Fibroblast of lung (primary cell): ENCODE results near the gene SLC25A51. TPM values are rescaled to one million over a fixed set of nuclear protein-coding genes. Genes with fewer than 3 reads are reported as not detected.

Experiments
- DNase-seq, 2 donors: peaks; one replicate each; pipeline versions ENCODE4 v3.0.0 to v3.0.0-alpha.2; 2010; ENCODE audit warnings: low read depth in 2 of 2
- H2AFZ ChIP-seq: 2 replicates; pipeline ENCODE4 v1.5.1; 2012; ENCODE audit warnings: low read length, control low read depth, inconsistent platforms
- H3K27ac ChIP-seq: 2 replicates; pipeline ENCODE4 v1.5.1; 2011; ENCODE audit warnings: low read length, control low read depth; ENCODE audit not compliant: insufficient read depth
- H3K27me3 ChIP-seq: 2 replicates; pipeline ENCODE4 v1.5.1; 2011; ENCODE audit warnings: mild to moderate bottlenecking, low read length; ENCODE audit not compliant: control insufficient read depth, insufficient read depth
- H3K36me3 ChIP-seq: 2 replicates; pipeline ENCODE4 v1.5.1; 2011; ENCODE audit warnings: low read length; ENCODE audit not compliant: control insufficient read depth, insufficient read depth
- H3K4me1 ChIP-seq: 2 replicates; pipeline ENCODE4 v1.5.1; 2011; ENCODE audit warnings: low read length; ENCODE audit not compliant: control insufficient read depth, insufficient read depth; ENCODE audit errors: extremely low read depth
- H3K4me2 ChIP-seq: 2 replicates; pipeline ENCODE4 v1.5.1; 2011; ENCODE audit warnings: low read length, control low read depth; ENCODE audit not compliant: insufficient read depth; ENCODE audit errors: extremely low read depth
- H3K4me3 ChIP-seq, 4 experiments: fragments of 200-600 bp in 1 of 4; sonication (generic) in 1 of 4; replicated peaks in 1 of 4; 2 replicates each; pipeline ENCODE4 v1.5.1; 2011 to 2016; ENCODE audit warnings: low read length in 4 of 4, low read depth in 3 of 4, mild to moderate bottlenecking in 3 of 4, control low read depth in 2 of 4, inconsistent platforms in 1 of 4, mixed read lengths in 1 of 4; ENCODE audit not compliant: insufficient read depth in 1 of 4; ENCODE audit errors: control extremely low read depth in 1 of 4
- H3K79me2 ChIP-seq: 2 replicates; pipeline ENCODE4 v1.5.1; 2012; ENCODE audit warnings: mild to moderate bottlenecking, low read length, inconsistent platforms; ENCODE audit not compliant: control insufficient read depth, insufficient read depth
- H3K9ac ChIP-seq: 2 replicates; pipeline ENCODE4 v1.5.1; 2011; ENCODE audit warnings: mild to moderate bottlenecking, low read length, control low read depth; ENCODE audit not compliant: insufficient read depth
- H3K9me3 ChIP-seq: 2 replicates; pipeline ENCODE4 v1.5.1; 2012; ENCODE audit warnings: low read depth, low read length; ENCODE audit not compliant: control insufficient read depth, insufficient read depth
- H4K20me1 ChIP-seq: 2 replicates; pipeline ENCODE4 v1.5.1; 2011; ENCODE audit warnings: low read length; ENCODE audit not compliant: control insufficient read depth, insufficient read depth; ENCODE audit errors: extremely low read depth
- CTCF ChIP-seq, 2 donors: IDR thresholded peaks in 1 of 2; conservative IDR thresholded peaks in 1 of 2; 1 replicate in 1 of 2; 2 replicates in 1 of 2; pipeline ENCODE4 v1.5.1; 2011 to 2012; ENCODE audit warnings: low read length in 2 of 2, control low read depth in 1 of 2, inconsistent platforms in 1 of 2, low read depth in 1 of 2, mild to moderate bottlenecking in 1 of 2
- EZH2 ChIP-seq: IDR thresholded peaks from 2 replicates; pipeline ENCODE4 v1.5.1; 2012; ENCODE audit warnings: low read length, control low read depth, mild to moderate bottlenecking; ENCODE audit errors: missing control alignments
- polyA plus RNA-seq, 2 donors: library from polyadenylated mRNA; depleted of rRNA in 1 of 2; stranded (reverse) in 1 of 2; unstranded in 1 of 2; fragments of >200 nt; gene quantifications; 2 replicates each; pipeline ENCODE4 v1.2.1, GENCODE V29; 2011 to 2012; ENCODE audit warnings: missing spikeins in 1 of 2
- total RNA-seq: library from RNA; depleted of rRNA; stranded (reverse); fragments of >200 nt; gene quantifications from 2 replicates; pipeline ENCODE4 v1.2.1, GENCODE V29; 2014

Gene SLC25A51
- total and polyA plus RNA-seq, 2 donors (not counting 1 experiment from before 2014, with no cell fraction given) = 39.3 to 100 TPM

DNA sequence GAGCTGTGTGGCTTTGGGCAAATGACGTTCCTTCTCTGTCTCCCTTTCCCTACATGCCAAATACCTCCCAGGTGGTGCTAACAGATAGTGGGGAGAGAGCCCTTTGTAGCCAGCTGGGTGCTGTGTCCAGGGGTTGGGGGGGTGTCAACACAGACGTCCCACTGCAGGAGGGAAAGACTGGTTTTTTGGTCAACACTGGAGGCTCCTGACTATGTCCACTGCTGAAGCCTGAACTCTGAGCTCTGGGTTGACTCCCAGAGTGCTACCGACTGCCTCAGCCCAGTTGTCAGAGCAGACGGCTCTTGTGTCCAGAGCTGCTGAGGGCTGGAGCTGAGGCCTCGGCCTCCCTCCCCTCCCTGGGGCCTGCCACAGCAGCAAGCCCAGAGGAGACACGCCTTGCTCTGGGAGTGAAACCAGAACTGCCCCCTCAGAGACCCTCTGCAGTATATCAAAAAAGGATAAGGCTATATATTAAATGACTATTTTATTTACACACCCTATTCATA, 14.8 kb upstream of the SLC25A51 start:
- no peak overlapping the region for H3K9ac ChIP-seq
- no peak overlapping the region for H3K27ac ChIP-seq
- H3K4me2 ChIP-seq = no peak overlapping the region
- H2AFZ ChIP-seq = no peak overlapping the region
- H3K4me3 ChIP-seq = no peak overlapping the region
- H4K20me1 ChIP-seq = no peaks in the 10 kb centered on the region
- H3K79me2 ChIP-seq = no peaks in the 10 kb centered on the region
- no peaks in the 10 kb centered on the region for H3K9me3 ChIP-seq
- peaks cover 4% of the 10 kb centered on the region for H3K4me1 ChIP-seq
- no peak for DNase-seq
- TF ChIP-seq CTCF (conservative IDR thresholded peaks at IDR 0.05 in 1 of 2, IDR thresholded peaks at IDR 0.05 in 1 of 2; ENCODE audit: low read depth in 1 of 2, low read length in 2 of 2) = no peak
- no peak for TF ChIP-seq EZH2
- H3K36me3 ChIP-seq = peaks cover 23% of the 10 kb centered on the region
- H3K27me3 ChIP-seq = no peaks in the 10 kb centered on the region

DNA sequence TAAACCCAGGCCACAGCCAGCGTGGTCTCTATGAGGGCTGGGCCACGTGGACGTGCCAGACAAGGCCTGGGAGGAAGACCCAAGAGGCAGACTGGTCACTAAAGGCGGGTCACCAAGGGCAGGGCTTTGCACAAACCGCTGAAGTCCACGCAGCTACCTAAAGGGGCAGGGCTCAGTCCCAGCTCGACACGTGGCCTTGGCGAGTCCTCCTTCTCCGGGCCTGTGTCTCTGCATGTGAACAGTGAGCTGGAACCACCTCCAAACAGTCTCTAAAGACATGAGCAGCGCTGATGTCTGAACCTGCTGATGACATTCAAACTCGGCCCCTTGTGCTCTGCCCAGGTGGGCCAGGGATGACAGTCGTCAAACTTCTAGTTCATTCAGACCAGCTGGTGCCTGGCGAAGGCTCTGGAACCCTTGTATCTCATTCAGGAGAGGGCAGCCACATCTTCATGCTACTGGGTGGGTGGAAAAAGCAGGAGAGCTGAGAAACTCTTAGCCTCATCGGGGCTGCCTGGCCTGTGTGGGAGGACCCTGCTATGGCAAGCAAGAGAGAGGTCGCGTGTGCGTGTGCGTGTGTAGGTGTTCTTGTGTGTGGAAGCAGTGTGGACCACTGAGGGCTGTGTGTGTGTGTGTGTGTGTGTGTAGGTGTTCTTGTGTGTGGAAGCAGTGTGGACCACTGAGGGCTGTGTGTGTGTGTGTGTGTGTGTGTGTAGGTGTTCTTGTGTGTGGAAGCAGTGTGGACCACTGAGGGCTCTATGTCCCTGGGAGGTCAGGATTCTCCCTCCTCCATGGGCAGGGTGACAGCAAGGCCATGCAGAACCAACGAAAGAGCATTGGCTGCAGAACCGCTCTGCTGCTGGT, 14.1 kb upstream of the SLC25A51 start:
- Histone ChIP-seq H3K4me1 (peaks cover 4% of the 10 kb centered on the region), H2AFZ (no peak overlapping the region), H4K20me1 (no peaks in the 10 kb centered on the region), H3K9ac (no peak overlapping the region), H3K9me3 (no peaks in the 10 kb centered on the region), H3K36me3 (peaks cover 23% of the 10 kb centered on the region), H3K27ac (peak overlapping the region; percentile 34), H3K4me3 (no peak overlapping the region), H3K79me2 (no peaks in the 10 kb centered on the region), H3K27me3 (no peaks in the 10 kb centered on the region), H3K4me2 (no peak overlapping the region)
- no peak for DNase-seq
- TF ChIP-seq EZH2 (no peak), CTCF (conservative IDR thresholded peaks at IDR 0.05 in 1 of 2, IDR thresholded peaks at IDR 0.05 in 1 of 2; ENCODE audit: low read depth in 1 of 2, low read length in 2 of 2) (no peak)

DNA sequence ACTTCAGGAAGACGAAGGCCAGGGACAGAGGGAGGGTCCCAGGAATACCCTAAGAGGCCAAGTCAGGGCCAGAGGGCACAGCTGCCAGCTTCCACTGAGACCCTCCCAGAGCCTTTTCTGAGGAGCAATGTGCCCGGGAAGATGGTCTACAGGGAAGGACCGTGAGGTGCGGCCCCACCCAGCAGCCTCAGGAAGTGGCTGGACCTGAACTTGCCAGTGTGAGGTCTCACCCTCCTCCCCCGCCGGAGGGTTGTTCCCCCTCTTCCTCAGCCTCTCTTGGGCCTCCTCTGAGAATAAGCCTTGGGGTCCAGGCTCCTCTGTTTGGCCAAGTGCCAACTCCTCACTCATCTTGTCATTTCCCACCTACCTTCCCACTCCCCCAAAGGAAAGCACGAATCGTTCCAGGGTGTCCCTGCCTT, 13.4 kb upstream of the SLC25A51 start:
- H3K27ac ChIP-seq = peak overlapping the region; percentile 34
- DNase-seq = no peak

More for the DNA sequence above, 13.4 kb upstream of the SLC25A51 start:
- no peaks in the 10 kb centered on the region for H3K79me2 ChIP-seq
- no peak overlapping the region for H3K4me3 ChIP-seq
- no peaks in the 10 kb centered on the region for H3K9me3 ChIP-seq
- no peak for TF ChIP-seq EZH2
- no peak for TF ChIP-seq CTCF (conservative IDR thresholded peaks at IDR 0.05 in 1 of 2, IDR thresholded peaks at IDR 0.05 in 1 of 2; ENCODE audit: low read depth in 1 of 2, low read length in 2 of 2)
- no peak overlapping the region for H3K9ac ChIP-seq
- H2AFZ ChIP-seq = no peak overlapping the region
- peaks cover 23% of the 10 kb centered on the region for H3K36me3 ChIP-seq
- H3K4me1 ChIP-seq = peaks cover 4% of the 10 kb centered on the region
- H4K20me1 ChIP-seq = no peaks in the 10 kb centered on the region
- no peak overlapping the region for H3K4me2 ChIP-seq
- no peaks in the 10 kb centered on the region for H3K27me3 ChIP-seq
